D721Med (cell line): ENCODE data around the gene CARD6.
"Not testable (repeated sequence)": the region's sequence is repeated elsewhere in the genome, so short reads cannot be mapped to it uniquely, and the experiment has no call there.

ENCODE experiments used
- DNase-seq: peaks from one replicate; pipeline ENCODE4 v3.0.0; 2011; ENCODE audit warnings: low spot score; ENCODE audit not compliant: insufficient read length
- FAIRE-seq: peaks from 2 replicates; lab custom pipeline; 2011; peaks lifted over from hg19 to GRCh38; lab: Jason Lieb, UNC
- TF ChIP-seq, protein P1 (sequence below): IDR thresholded peaks from 2 replicates; pipeline ENCODE4 v1.5.1; 2012; ENCODE audit warnings: mild to moderate bottlenecking, control low read depth; ENCODE audit not compliant: insufficient read depth; ENCODE audit errors: missing control alignments

The CARD6 gene

DNA sequence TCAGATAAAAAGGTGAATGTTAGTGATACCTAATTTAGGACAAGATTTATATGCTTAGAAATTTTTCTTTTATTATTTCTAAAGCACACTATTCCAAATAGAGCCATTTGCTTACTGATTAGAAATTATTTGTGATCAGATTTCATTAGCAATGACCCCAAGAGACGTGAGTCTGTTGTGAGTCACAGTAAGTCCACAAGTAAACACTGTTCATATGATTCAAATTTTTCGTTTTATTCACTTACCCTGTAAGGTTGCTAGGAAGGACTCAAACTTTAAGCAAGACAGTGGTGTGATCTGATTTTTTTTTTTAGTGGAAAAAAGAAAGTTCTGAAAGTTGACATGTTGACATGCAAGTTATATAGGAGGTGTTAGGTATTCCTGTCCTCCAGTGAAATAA, 1.2 kb downstream of the CARD6 start:
- DNase-seq (no peak), FAIRE-seq (no peak)
- TF ChIP-seq, protein P1, sequence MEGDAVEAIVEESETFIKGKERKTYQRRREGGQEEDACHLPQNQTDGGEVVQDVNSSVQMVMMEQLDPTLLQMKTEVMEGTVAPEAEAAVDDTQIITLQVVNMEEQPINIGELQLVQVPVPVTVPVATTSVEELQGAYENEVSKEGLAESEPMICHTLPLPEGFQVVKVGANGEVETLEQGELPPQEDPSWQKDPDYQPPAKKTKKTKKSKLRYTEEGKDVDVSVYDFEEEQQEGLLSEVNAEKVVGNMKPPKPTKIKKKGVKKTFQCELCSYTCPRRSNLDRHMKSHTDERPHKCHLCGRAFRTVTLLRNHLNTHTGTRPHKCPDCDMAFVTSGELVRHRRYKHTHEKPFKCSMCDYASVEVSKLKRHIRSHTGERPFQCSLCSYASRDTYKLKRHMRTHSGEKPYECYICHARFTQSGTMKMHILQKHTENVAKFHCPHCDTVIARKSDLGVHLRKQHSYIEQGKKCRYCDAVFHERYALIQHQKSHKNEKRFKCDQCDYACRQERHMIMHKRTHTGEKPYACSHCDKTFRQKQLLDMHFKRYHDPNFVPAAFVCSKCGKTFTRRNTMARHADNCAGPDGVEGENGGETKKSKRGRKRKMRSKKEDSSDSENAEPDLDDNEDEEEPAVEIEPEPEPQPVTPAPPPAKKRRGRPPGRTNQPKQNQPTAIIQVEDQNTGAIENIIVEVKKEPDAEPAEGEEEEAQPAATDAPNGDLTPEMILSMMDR, result no peak

- no peak for FAIRE-seq
- TF ChIP-seq, protein P1, result no peak
- no peak for DNase-seq
Observed at GRCh38 chr5:40844565-40844964, 3.4 kb downstream of the CARD6 start.

DNA sequence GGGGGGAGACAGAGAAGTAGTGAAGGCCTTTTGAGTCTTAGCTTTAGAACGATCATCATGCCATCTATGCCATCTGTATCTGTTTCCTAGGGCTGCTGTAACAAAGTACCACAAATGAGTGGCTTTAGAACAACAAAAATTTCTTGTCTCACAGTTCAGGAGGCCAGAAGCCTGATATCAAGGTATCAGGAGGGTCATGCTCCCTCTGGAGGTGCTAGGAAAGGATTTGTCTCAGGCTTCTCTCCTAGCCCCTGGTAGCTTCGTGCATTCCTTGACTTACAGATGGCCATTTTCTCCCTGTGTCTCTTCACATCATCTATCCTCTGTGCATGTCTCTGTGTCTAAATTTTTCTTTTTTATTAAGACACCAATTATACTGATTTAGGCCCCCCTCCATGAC, 5.2 kb downstream of the CARD6 start:
- no peak for FAIRE-seq
- TF ChIP-seq, protein P1, result no peak
- no peak for DNase-seq

GRCh38 chr5:40847525-40847924, 6.4 kb downstream of the CARD6 start:
- TF ChIP-seq, protein P1, result no peak
- FAIRE-seq (no peak), DNase-seq (no peak)

DNA sequence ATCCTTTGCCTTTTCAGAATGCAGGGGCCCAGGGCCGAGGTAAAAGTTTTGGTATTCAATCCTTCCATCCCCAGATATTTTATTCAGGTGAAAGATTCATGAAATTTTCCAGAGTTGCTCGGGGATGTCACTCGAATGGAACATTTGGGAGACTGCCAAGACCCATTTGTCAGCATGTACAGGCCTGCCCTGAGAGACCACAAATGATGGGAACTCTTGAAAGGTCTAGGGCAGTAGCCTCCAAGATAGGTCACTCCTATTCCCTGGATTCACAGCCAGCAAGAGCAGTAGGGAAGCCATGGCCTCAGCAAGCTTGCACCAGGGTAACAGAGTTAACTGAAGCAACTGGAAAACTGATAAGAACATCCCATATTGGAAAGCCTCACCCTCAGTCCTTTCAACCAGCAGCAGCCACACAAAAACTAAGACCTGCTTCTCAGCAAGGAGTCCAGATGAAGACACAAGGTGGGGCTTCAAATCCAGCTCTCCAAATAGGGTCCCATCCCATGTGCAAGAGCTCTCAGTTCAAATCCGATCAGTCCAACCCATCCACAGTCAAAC, 12.5 kb downstream of the CARD6 start:
- DNase-seq (no peak), FAIRE-seq (no peak)
- TF ChIP-seq, protein P1, result no peak

DNA sequence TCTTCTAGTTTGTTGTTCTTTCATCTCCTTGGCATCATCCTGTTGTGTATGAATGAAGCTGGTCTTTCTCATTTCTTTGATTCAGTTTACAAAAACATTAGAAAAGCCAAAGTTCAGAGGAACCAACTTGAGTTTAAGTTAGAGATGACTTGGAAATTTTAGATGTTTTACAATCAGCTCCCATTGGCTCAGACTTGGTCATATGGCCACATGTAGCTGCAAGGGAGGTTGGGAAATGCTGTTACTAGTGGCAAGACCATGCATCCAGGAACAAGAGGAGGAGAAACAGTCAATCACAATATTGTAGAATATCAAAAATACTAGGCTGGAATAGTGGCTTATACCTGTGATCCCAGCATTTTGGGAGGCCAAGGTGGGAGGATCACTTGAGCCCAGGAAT, 19.5 kb downstream of the CARD6 start:
- FAIRE-seq, result no peak
- TF ChIP-seq, protein P1, result no peak
- no peak for DNase-seq

DNA sequence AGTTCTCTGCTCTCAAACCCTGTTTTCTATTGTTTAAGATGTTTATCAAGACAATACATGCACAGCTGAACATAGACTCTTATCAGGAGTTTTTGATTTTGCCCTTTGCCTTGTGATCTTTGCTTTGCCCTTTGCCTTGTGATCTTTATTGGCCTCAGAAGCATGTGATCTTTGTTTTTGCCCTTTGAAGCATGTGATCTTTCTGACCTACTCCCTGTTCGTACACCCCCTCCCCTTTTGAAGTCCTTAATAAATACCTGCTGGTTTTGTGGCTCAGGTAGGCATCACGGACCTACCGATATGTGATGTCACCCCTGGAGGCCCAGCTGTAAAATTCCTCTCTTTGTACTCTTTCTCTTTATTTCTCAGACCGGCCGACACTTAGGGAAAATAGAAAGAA, 23.8 kb downstream of the CARD6 start:
- DNase-seq, FAIRE-seq: not testable (repeated sequence)

- TF ChIP-seq, protein P1, result no peak
- DNase-seq, result no peak
- FAIRE-seq, result no peak
Observed at GRCh38 chr5:40866844-40867243, 25.7 kb downstream of the CARD6 start.
